HG02588 (cell line): ENCODE results near the gene CHMP2A.
"Not testable (repeated sequence)": the region's sequence is repeated elsewhere in the genome, so short reads cannot be mapped to it uniquely, and the experiment has no call there.

Experiments
- ATAC-seq: cut with Tn5 transposase; IDR thresholded peaks from one replicate; pipeline ENCODE4 v1.9.1; 2021; ENCODE audit warnings: mild to moderate bottlenecking, moderate library complexity; ENCODE audit not compliant: unreplicated experiment

Gene CHMP2A

GRCh38 chr19:58542641-58543372 is 12.1 kb downstream of the CHMP2A start:
- ATAC-seq: not testable (repeated sequence)

- ATAC-seq: not testable (repeated sequence)
Measured at GRCh38 chr19:58539169-58539559, 15.7 kb downstream of the CHMP2A start.

- ATAC-seq: no peak
Measured at GRCh38 chr19:58538257-58539168, 16.4 kb downstream of the CHMP2A start.

GRCh38 chr19:58536852-58537798 is 17.8 kb downstream of the CHMP2A start:
- ATAC-seq: no peak

- ATAC-seq: no peak
Measured at GRCh38 chr19:58535857-58536256, 19.0 kb downstream of the CHMP2A start.

- ATAC-seq: no peak
Measured at GRCh38 chr19:58531034-58531840, 23.7 kb downstream of the CHMP2A start.

- no peak for ATAC-seq
Measured at GRCh38 chr19:58529405-58529804, 25.5 kb downstream of the CHMP2A start.

GRCh38 chr19:58522709-58523108 is 32.2 kb downstream of the CHMP2A start:
- ATAC-seq: no peak

GRCh38 chr19:58521651-58522050 is 33.3 kb downstream of the CHMP2A start:
- ATAC-seq: no peak

- no peak for ATAC-seq
Measured at GRCh38 chr19:58520257-58520599, 34.7 kb downstream of the CHMP2A start.

- peak; percentile 75 for ATAC-seq
Measured at GRCh38 chr19:58519355-58520256, 35.3 kb downstream of the CHMP2A start, which contains the start of gene ZBTB45. Gene ZBTB45 (minus strand): TSS chr19:58519810. CDS start chr19:58517673, 2,137 bp downstream.

GRCh38 chr19:58519087-58519354 is 35.9 kb downstream of the CHMP2A start:
- no peak for ATAC-seq

- no peak for ATAC-seq
Measured at GRCh38 chr19:58518256-58519086, 36.4 kb downstream of the CHMP2A start.

GRCh38 chr19:58516964-58517833 is 37.7 kb downstream of the CHMP2A start:
- ATAC-seq: no peak

GRCh38 chr19:58516246-58516836 is 38.6 kb downstream of the CHMP2A start:
- no peak for ATAC-seq

GRCh38 chr19:58515259-58515658 is 39.6 kb downstream of the CHMP2A start:
- ATAC-seq: no peak

GRCh38 chr19:58514564-58515022 is 40.3 kb downstream of the CHMP2A start:
- ATAC-seq: no peak
